Stimulated activated naive B cell treated with anti-CD40 and anti-IgM and Interleukin-4, amounts not matched to agents 10 μg/mL and 1 μg/mL and 100 μg/mL, for 72 hours (primary cell): ENCODE measurements around the gene RPP21.

Experiments used
- ATAC-seq, 2 donors: fragments of 150-1000 bp; cut with Tn5 transposase; replicated peaks; 2 replicates each; pipeline ENCODE4 v1.10.0; 2021; ENCODE audit warnings: moderate library complexity in 1 of 2
- DNase-seq: peaks from one replicate; pipeline ENCODE4 v3.0.0; 2021
- H3K27ac Mint-ChIP-seq: one replicate; pipeline ENCODE4 v1.8.0; 2022; ENCODE audit warnings: mild to moderate bottlenecking, mixed read lengths
- H3K27me3 Mint-ChIP-seq, 2 donors: one replicate each; pipeline ENCODE4 v1.8.0; 2022; ENCODE audit warnings: mixed read lengths in 2 of 2
- H3K36me3 Mint-ChIP-seq, 2 donors: one replicate each; pipeline ENCODE4 v1.8.0; 2022; ENCODE audit warnings: mixed read lengths in 2 of 2, mild to moderate bottlenecking in 1 of 2
- H3K4me1 Mint-ChIP-seq, 2 donors: one replicate each; pipeline ENCODE4 v1.8.0; 2022; ENCODE audit warnings: mixed read lengths in 2 of 2, mild to moderate bottlenecking in 1 of 2
- H3K4me3 Mint-ChIP-seq, 2 donors: one replicate each; pipeline ENCODE4 v1.8.0; 2022; ENCODE audit warnings: mild to moderate bottlenecking in 2 of 2, mixed read lengths in 2 of 2, moderate library complexity in 1 of 2
- H3K9me3 Mint-ChIP-seq, 2 donors: one replicate each; pipeline ENCODE4 v1.8.0; 2022; ENCODE audit warnings: mixed read lengths in 2 of 2, mild to moderate bottlenecking in 1 of 2

The RPP21 gene

DNA sequence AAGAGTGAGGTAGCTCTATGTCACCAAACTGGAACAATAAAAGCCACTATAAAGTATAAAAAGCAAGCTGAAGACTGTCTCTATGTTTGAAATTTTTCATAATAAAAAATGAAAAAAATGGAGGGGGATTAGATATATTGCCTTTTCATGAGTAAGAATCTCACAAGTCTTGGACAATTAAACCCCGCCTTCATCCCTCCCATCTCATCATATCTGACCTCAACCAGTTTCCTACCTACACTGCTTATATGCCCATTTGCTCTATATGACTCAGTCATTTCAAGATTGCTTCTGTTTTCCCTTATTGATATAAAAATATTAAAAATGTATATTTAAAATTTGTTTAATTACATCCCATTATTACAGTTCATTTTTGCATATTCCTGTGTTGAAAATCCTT is 21.1 kb upstream of the RPP21 start:
- Mint-ChIP-seq H3K36me3 (peaks cover 25 to 31% of the 10 kb centered on the region in 2 donors), H3K4me3 (no peak overlapping the region), H3K9me3 (no peaks in the 10 kb centered on the region), H3K27me3 (no peaks in the 10 kb centered on the region), H3K4me1 (peaks cover 46 to 62% of the 10 kb centered on the region in 2 donors), H3K27ac (peak overlapping the region; percentile 25)
- DNase-seq (no peak), ATAC-seq (no peak)

DNA sequence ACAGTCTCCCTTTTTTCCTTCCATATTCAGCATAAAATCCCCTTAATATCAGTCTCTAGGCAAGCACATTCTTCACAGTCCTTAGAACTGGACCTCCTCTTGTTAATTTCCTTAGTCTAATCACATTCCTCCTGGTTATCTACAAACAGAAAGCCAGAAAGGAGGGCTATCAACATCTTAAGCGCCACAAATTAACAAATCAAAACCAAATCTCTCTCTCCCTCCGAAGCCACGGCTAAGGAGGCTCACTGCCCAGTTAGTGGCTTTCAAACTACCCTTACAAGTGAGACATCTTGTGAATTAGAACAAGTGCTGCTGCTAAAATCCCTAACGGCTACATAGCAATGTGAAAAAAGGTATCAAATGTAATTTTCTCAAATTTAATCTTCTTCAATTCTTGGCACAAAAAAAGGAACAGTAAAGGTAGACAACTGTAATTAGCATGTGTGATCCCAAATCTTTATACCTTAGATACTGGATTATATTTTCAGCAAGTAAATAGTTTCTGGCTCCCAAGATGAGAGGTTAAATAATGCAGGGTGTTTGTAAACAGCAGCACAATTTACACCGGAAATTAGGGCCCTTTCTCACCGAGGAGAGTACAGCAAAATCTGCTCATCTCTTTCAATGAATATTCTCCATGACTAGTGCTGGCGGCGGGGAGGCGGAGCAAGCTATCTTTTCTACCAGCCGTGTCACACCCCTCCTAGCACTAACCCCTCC is 19.6 kb upstream of the RPP21 start:
- H3K36me3 Mint-ChIP-seq = peaks cover 26 to 32% of the 10 kb centered on the region in 2 donors
- peak overlapping the region; percentile 99 for H3K27ac Mint-ChIP-seq
- H3K4me1 Mint-ChIP-seq = peaks cover 39 to 55% of the 10 kb centered on the region in 2 donors
- no peak for DNase-seq
- ATAC-seq = peak; percentile 58 to 66
- no peaks in the 10 kb centered on the region for H3K27me3 Mint-ChIP-seq
- H3K9me3 Mint-ChIP-seq = no peaks in the 10 kb centered on the region
- peak overlapping the region; percentile 95 to 96 for H3K4me3 Mint-ChIP-seq

- peak; percentile 76 to 78 for ATAC-seq
- H3K4me1 Mint-ChIP-seq = peaks cover 33 to 49% of the 10 kb centered on the region in 2 donors
- H3K36me3 Mint-ChIP-seq = peaks cover 26 to 32% of the 10 kb centered on the region in 2 donors
Measured at GRCh38 chr6:30325873-30326525, 19.0 kb upstream of the RPP21 start.

DNA sequence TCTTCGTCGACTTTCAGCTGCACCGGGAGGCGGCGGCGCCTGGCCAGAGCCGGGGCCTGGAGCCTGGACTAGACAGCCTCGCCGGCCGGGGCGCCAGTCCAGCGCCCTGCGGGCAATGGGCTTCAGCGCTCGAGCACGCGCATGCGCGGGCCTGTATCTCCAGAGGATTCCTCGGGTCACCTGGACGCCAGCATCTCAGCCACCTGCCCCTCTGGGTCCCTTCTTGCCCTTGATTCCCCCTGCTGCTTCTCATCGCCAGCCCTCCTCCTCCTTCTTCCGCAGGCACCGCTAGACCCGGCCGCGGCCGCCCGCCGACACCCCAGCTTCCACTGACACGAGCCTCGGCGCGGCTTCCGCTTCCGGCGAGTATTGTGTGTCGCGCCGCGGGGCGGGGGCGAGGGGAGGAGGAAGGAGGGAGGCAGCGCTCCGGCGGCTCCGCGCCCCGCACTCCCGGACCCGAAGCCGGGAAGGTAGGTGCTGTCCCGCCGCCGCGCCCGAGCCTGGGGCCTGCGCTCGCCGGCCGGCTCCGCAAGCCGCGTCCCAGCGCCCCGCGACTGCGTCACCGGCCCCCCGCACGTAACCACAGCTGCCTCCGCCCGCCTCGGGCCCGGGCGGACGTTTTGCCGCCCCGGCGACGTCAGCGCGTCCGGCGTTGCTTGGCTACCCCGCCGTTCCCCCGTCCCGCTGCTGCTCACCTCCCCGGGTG is 18.3 kb upstream of the RPP21 start, which contains the start of gene TRIM39:
TRIM39 (plus strand) TSS at position 402 of the 706 bp plus-strand sequence. CDS start 2,391 bp downstream, outside the sequence.
- Mint-ChIP-seq H3K4me3 (peak within 1 kb of the TSS; percentile 95 to 96), H3K4me1 (peaks cover 31 to 46% of the 10 kb centered on the region in 2 donors), H3K9me3 (no peaks in the 10 kb centered on the region), H3K27ac (peak within 1 kb of the TSS; percentile 99), H3K36me3 (peaks cover 24 to 35% of the 10 kb centered on the region in 2 donors), H3K27me3 (no peaks in the 10 kb centered on the region)
- DNase-seq = peak; percentile 83
- ATAC-seq = peak; percentile 79 to 83

More at GRCh38 chr6:30325873-30326525, 19.0 kb upstream of the RPP21 start:
- Mint-ChIP-seq H3K27ac (peak overlapping the region; percentile 99), H3K4me3 (peak overlapping the region; percentile 95 to 96), H3K27me3 (no peaks in the 10 kb centered on the region), H3K9me3 (no peaks in the 10 kb centered on the region)
- DNase-seq = peak; percentile 74

- ATAC-seq (no peak), DNase-seq (no peak)
- Mint-ChIP-seq H3K27ac (peak overlapping the region; percentile 99), H3K27me3 (no peaks in the 10 kb centered on the region), H3K36me3 (peaks cover 26 to 38% of the 10 kb centered on the region in 2 donors), H3K4me3 (peak overlapping the region; percentile 95 to 96), H3K4me1 (peaks cover 30 to 42% of the 10 kb centered on the region in 2 donors), H3K9me3 (no peaks in the 10 kb centered on the region)
Measured at GRCh38 chr6:30327232-30327746, 17.7 kb upstream of the RPP21 start.

GRCh38 chr6:30328397-30328796 is 16.6 kb upstream of the RPP21 start:
- Mint-ChIP-seq H3K36me3 (peaks cover 24 to 33% of the 10 kb centered on the region in 2 donors), H3K27me3 (no peaks in the 10 kb centered on the region), H3K27ac (no peak overlapping the region), H3K9me3 (no peaks in the 10 kb centered on the region), H3K4me3 (no peak overlapping the region), H3K4me1 (peaks cover 26 to 34% of the 10 kb centered on the region in 2 donors)
- ATAC-seq (no peak), DNase-seq (no peak)

- Mint-ChIP-seq H3K9me3 (no peaks in the 10 kb centered on the region), H3K27me3 (no peaks in the 10 kb centered on the region), H3K4me3 (no peak overlapping the region), H3K36me3 (peaks cover 31 to 42% of the 10 kb centered on the region in 2 donors), H3K4me1 (peaks cover 24 to 28% of the 10 kb centered on the region in 2 donors), H3K27ac (no peak overlapping the region)
- no peak for DNase-seq
- no peak for ATAC-seq
Measured at GRCh38 chr6:30329331-30329730, 15.6 kb upstream of the RPP21 start.

DNA sequence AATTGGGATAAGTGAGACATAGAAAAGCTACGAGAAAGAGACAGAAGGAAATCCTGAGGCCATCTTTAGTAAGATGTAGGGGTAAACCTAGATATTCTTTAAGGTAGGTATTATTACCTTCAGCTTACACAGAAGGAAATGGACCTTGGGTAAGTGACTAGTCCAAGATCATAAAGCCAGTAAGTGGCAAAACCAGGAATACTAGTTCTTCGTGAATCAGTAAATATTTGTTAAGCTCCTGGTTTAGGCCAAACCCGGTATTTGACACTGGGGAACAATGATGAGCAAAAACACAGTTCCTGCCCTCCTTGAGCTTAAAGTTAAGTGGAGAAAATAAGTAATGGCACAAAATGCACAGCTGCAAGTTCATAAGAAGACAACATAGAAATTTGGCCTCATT is 13.0 kb upstream of the RPP21 start:
- Mint-ChIP-seq H3K4me3 (no peak overlapping the region), H3K27ac (no peak overlapping the region), H3K9me3 (no peaks in the 10 kb centered on the region), H3K36me3 (peaks cover 34 to 51% of the 10 kb centered on the region in 2 donors), H3K27me3 (no peaks in the 10 kb centered on the region), H3K4me1 (peaks cover 9 to 10% of the 10 kb centered on the region in 2 donors)
- DNase-seq (no peak), ATAC-seq (no peak)

DNA sequence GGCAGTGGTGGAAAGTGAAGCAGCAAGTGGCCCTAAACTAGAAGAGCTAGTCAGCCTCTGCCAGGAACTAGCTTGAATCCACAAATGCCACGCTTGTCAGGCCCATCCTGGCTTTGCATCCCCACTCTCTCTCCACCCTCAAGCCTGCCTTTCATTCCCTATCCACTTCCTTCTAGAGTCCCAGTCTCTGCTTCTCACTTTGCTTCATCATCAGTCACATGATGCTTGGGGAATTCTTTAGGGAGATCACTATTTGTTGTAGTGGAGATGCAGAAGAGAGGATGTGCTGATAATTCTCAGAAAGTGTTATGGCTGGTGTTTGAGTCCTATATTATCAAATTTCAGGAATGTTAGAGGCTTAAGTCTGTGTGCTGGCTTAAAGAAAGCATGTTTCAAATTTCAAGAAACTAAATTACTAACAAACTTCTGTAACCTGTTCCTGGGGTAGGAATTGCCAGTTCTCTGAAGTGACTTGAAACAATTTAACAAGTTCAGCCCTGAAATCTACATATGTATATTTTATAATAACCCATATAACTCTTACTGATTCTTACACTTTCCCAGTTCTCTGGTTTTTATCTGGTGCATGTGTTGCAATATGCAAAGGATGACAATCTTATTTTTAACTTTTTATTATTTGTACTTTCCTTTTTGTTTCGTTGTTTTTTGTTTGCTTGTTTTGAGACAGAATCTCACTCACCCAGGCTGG is 10.7 kb upstream of the RPP21 start:
- no peak for ATAC-seq
- no peaks in the 10 kb centered on the region for H3K27me3 Mint-ChIP-seq
- H3K27ac Mint-ChIP-seq = no peak overlapping the region
- peaks cover 28 to 51% of the 10 kb centered on the region in 2 donors for H3K36me3 Mint-ChIP-seq
- DNase-seq = no peak
- no peaks in the 10 kb centered on the region for H3K4me1 Mint-ChIP-seq
- no peak overlapping the region for H3K4me3 Mint-ChIP-seq
- no peaks in the 10 kb centered on the region for H3K9me3 Mint-ChIP-seq

- H3K36me3 Mint-ChIP-seq = peaks cover 13 to 44% of the 10 kb centered on the region in 2 donors
- no peak for ATAC-seq
- no peak for DNase-seq
Measured at GRCh38 chr6:30340589-30341054, 4.3 kb upstream of the RPP21 start.

GRCh38 chr6:30341218-30341617 is 3.7 kb upstream of the RPP21 start:
- DNase-seq (no peak), ATAC-seq (no peak)
- peaks cover 18 to 43% of the 10 kb centered on the region in 2 donors for H3K36me3 Mint-ChIP-seq
- no peaks in the 10 kb centered on the region for H3K27me3 Mint-ChIP-seq
- no peak overlapping the region for H3K4me3 Mint-ChIP-seq
- H3K9me3 Mint-ChIP-seq = no peaks in the 10 kb centered on the region
- no peak overlapping the region for H3K27ac Mint-ChIP-seq
- H3K4me1 Mint-ChIP-seq = peaks cover 11 to 19% of the 10 kb centered on the region in 2 donors

More at GRCh38 chr6:30340589-30341054, 4.3 kb upstream of the RPP21 start:
- no peaks in the 10 kb centered on the region for H3K9me3 Mint-ChIP-seq
- no peaks in the 10 kb centered on the region for H3K27me3 Mint-ChIP-seq
- no peak overlapping the region for H3K27ac Mint-ChIP-seq
- peaks cover 7 to 13% of the 10 kb centered on the region in 2 donors for H3K4me1 Mint-ChIP-seq
- no peak overlapping the region for H3K4me3 Mint-ChIP-seq

GRCh38 chr6:30341728-30342127 is 3.2 kb upstream of the RPP21 start:
- Mint-ChIP-seq H3K9me3 (no peaks in the 10 kb centered on the region), H3K27me3 (no peaks in the 10 kb centered on the region)
- DNase-seq = no peak

DNA sequence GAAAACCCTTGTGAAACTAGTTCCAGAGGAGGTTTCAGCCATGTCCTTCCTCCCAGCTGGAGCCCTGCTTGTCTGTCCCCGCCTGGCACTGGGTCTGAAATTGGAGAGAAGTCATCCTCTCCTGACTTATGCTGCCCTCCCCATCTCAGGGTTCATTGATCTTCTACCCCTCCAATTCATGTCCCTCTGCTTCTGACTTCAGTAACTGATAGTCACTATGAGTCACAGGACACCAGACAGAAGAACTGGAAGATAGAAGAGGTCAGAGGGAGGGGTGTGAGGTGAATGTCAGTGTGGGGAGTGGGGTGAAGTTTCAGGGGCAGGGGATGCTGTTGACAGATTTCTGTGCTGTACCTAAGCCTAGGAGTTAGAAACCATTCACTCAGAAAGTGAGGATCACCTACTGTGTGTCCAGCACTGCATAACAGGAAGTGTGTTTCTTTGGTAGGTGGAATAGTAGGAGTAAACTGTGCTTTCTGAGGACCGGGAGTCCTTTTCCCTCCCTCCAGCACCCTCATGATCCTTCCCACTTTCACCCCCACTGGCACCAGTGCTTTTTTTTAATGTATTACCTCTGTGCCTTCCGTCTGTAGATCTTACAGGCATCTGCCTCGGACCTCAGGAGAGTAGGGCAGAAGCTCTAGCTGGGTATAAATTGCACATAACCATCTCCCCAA is 627 bp upstream of the RPP21 start:
- Mint-ChIP-seq H3K27me3 (no peaks in the 10 kb centered on the region), H3K4me3 (peak overlapping the region in 1 of 2 donors; percentile 92), H3K4me1 (peaks cover 25 to 42% of the 10 kb centered on the region in 2 donors), H3K27ac (peak overlapping the region; percentile 95), H3K36me3 (peaks cover 23 to 51% of the 10 kb centered on the region in 2 donors), H3K9me3 (no peaks in the 10 kb centered on the region)
- ATAC-seq = no peak
- no peak for DNase-seq

More at GRCh38 chr6:30341728-30342127, 3.2 kb upstream of the RPP21 start:
- no peak overlapping the region for H3K27ac Mint-ChIP-seq
- ATAC-seq = no peak
- H3K4me3 Mint-ChIP-seq = no peak overlapping the region
- H3K36me3 Mint-ChIP-seq = peaks cover 19 to 44% of the 10 kb centered on the region in 2 donors
- H3K4me1 Mint-ChIP-seq = peaks cover 13 to 24% of the 10 kb centered on the region in 2 donors
